Mucosa of stomach (tissue), 1 donor: ENCODE data around the gene GPR34.
"Not testable (repeated sequence)": the region's sequence is repeated elsewhere in the genome, so short reads cannot be mapped to it uniquely, and the experiment has no call there.

Source experiments
- H3K27me3 ChIP-seq: one replicate; pipeline ENCODE4 v1.7.0; 2013; ENCODE audit warnings: mild to moderate bottlenecking, low read length; ENCODE audit not compliant: control insufficient read depth, insufficient read depth
- H3K36me3 ChIP-seq: one replicate; pipeline ENCODE4 v1.7.0; 2013; ENCODE audit warnings: low read length; ENCODE audit not compliant: control insufficient read depth, insufficient read depth
- H3K4me1 ChIP-seq: one replicate; pipeline ENCODE4 v1.7.0; 2013; ENCODE audit warnings: mild to moderate bottlenecking, low read length; ENCODE audit not compliant: control insufficient read depth, insufficient read depth
- H3K4me3 ChIP-seq: one replicate; pipeline ENCODE4 v1.7.0; 2013; ENCODE audit warnings: low read length
- H3K9ac ChIP-seq: one replicate; pipeline ENCODE4 v1.7.0; 2013; ENCODE audit warnings: mild to moderate bottlenecking, low read length, moderate library complexity
- H3K9me3 ChIP-seq: one replicate; pipeline ENCODE4 v1.7.0; 2013; ENCODE audit warnings: mild to moderate bottlenecking, low read length, moderate library complexity; ENCODE audit not compliant: control insufficient read depth
- donor health status: Pancreatic carcinoma.

The GPR34 gene

GRCh38 chrX:41671082-41671481, 17.7 kb upstream of the GPR34 start:
- H3K9ac ChIP-seq = no peak overlapping the region
- no peaks in the 10 kb centered on the region for H3K9me3 ChIP-seq
- no peak overlapping the region for H3K4me3 ChIP-seq
- H3K36me3 ChIP-seq = no peaks in the 10 kb centered on the region
- no peaks in the 10 kb centered on the region for H3K27me3 ChIP-seq
- no peaks in the 10 kb centered on the region for H3K4me1 ChIP-seq

GRCh38 chrX:41672643-41673042, 16.1 kb upstream of the GPR34 start:
- Histone ChIP-seq H3K4me3 (no peak overlapping the region), H3K9ac (no peak overlapping the region), H3K9me3 (no peaks in the 10 kb centered on the region), H3K27me3 (no peaks in the 10 kb centered on the region), H3K4me1 (no peaks in the 10 kb centered on the region), H3K36me3 (no peaks in the 10 kb centered on the region)

- H3K4me1 ChIP-seq, H3K27me3 ChIP-seq, H3K9ac ChIP-seq, H3K4me3 ChIP-seq, H3K36me3 ChIP-seq, H3K9me3 ChIP-seq: not testable (repeated sequence)
Measured at GRCh38 chrX:41676361-41676760, 12.4 kb upstream of the GPR34 start.

GRCh38 chrX:41677183-41678060, 11.4 kb upstream of the GPR34 start:
- no peak overlapping the region for H3K9ac ChIP-seq
- H3K9me3 ChIP-seq = no peaks in the 10 kb centered on the region
- H3K4me1 ChIP-seq = no peaks in the 10 kb centered on the region
- H3K27me3 ChIP-seq = no peaks in the 10 kb centered on the region
- H3K4me3 ChIP-seq = no peak overlapping the region
- H3K36me3 ChIP-seq = no peaks in the 10 kb centered on the region

GRCh38 chrX:41684138-41684537, 4.6 kb upstream of the GPR34 start:
- no peak overlapping the region for H3K9ac ChIP-seq
- no peaks in the 10 kb centered on the region for H3K9me3 ChIP-seq
- no peaks in the 10 kb centered on the region for H3K4me1 ChIP-seq
- no peaks in the 10 kb centered on the region for H3K27me3 ChIP-seq
- H3K36me3 ChIP-seq = no peaks in the 10 kb centered on the region
- no peak overlapping the region for H3K4me3 ChIP-seq

- H3K4me3 ChIP-seq = no peak overlapping the region
- H3K4me1 ChIP-seq = no peaks in the 10 kb centered on the region
- H3K9me3 ChIP-seq = no peaks in the 10 kb centered on the region
- no peak overlapping the region for H3K9ac ChIP-seq
- H3K27me3 ChIP-seq = no peaks in the 10 kb centered on the region
- H3K36me3 ChIP-seq = no peaks in the 10 kb centered on the region
Measured at GRCh38 chrX:41684940-41685339, 3.8 kb upstream of the GPR34 start.

GRCh38 chrX:41686788-41687187, 2.0 kb upstream of the GPR34 start:
- Histone ChIP-seq H3K9me3 (no peaks in the 10 kb centered on the region), H3K4me3 (no peak overlapping the region), H3K36me3 (no peaks in the 10 kb centered on the region), H3K27me3 (no peaks in the 10 kb centered on the region), H3K9ac (no peak overlapping the region), H3K4me1 (no peaks in the 10 kb centered on the region)

GRCh38 chrX:41688156-41688555, 617 bp upstream of the GPR34 start:
- H3K27me3 ChIP-seq = no peaks in the 10 kb centered on the region
- H3K4me3 ChIP-seq = no peak overlapping the region
- H3K4me1 ChIP-seq = no peaks in the 10 kb centered on the region
- H3K9ac ChIP-seq = no peak overlapping the region
- no peaks in the 10 kb centered on the region for H3K9me3 ChIP-seq
- no peaks in the 10 kb centered on the region for H3K36me3 ChIP-seq

- Histone ChIP-seq H3K4me3 (no peak overlapping the region), H3K9me3 (no peaks in the 10 kb centered on the region), H3K4me1 (no peaks in the 10 kb centered on the region), H3K27me3 (no peaks in the 10 kb centered on the region), H3K9ac (no peak overlapping the region), H3K36me3 (no peaks in the 10 kb centered on the region)
Measured at GRCh38 chrX:41689711-41690110, 938 bp downstream of the GPR34 start.

GRCh38 chrX:41692162-41692749, 3.5 kb downstream of the GPR34 start:
- H3K36me3 ChIP-seq = no peaks in the 10 kb centered on the region
- H3K27me3 ChIP-seq = no peaks in the 10 kb centered on the region
- no peak overlapping the region for H3K4me3 ChIP-seq
- no peaks in the 10 kb centered on the region for H3K4me1 ChIP-seq
- H3K9ac ChIP-seq = no peak overlapping the region
- H3K9me3 ChIP-seq = no peaks in the 10 kb centered on the region

- no peaks in the 10 kb centered on the region for H3K9me3 ChIP-seq
- H3K27me3 ChIP-seq = no peaks in the 10 kb centered on the region
- no peaks in the 10 kb centered on the region for H3K4me1 ChIP-seq
- no peak overlapping the region for H3K9ac ChIP-seq
- no peak overlapping the region for H3K4me3 ChIP-seq
- no peaks in the 10 kb centered on the region for H3K36me3 ChIP-seq
Measured at GRCh38 chrX:41693024-41693423, 4.3 kb downstream of the GPR34 start.

- Histone ChIP-seq H3K4me1 (no peaks in the 10 kb centered on the region), H3K4me3 (no peak overlapping the region), H3K9me3 (no peaks in the 10 kb centered on the region), H3K9ac (no peak overlapping the region), H3K27me3 (no peaks in the 10 kb centered on the region), H3K36me3 (no peaks in the 10 kb centered on the region)
Measured at GRCh38 chrX:41695426-41695825, 6.7 kb downstream of the GPR34 start.
